GM18873 (cell line): ENCODE measurements around the gene CTDP1.

Experiments
- ATAC-seq: cut with Tn5 transposase; IDR thresholded peaks from one replicate; pipeline ENCODE4 v1.9.1; 2021; ENCODE audit warnings: mild to moderate bottlenecking, moderate library complexity, moderate number of reproducible peaks; ENCODE audit not compliant: unreplicated experiment, low FRiP score

The CTDP1 gene

GRCh38 chr18:79679552-79680099 is at the start of gene CTDP1:
CTDP1 (plus strand) TSS chr18:79679803; CDS start chr18:79679948, 145 bp downstream.
- peak; percentile 44 for ATAC-seq

GRCh38 chr18:79630281-79631095 is 49.1 kb upstream of the CTDP1 start:
- no peak for ATAC-seq

GRCh38 chr18:79631096-79631507 is 48.5 kb upstream of the CTDP1 start:
- no peak for ATAC-seq

- ATAC-seq = no peak
Measured at GRCh38 chr18:79631761-79632446, 47.7 kb upstream of the CTDP1 start.

- no peak for ATAC-seq
Measured at GRCh38 chr18:79632765-79633164, 46.8 kb upstream of the CTDP1 start.

- ATAC-seq = no peak
Measured at GRCh38 chr18:79634186-79634585, 45.4 kb upstream of the CTDP1 start.

- no peak for ATAC-seq
Measured at GRCh38 chr18:79634593-79635426, 44.8 kb upstream of the CTDP1 start.

- no peak for ATAC-seq
Measured at GRCh38 chr18:79635427-79635726, 44.2 kb upstream of the CTDP1 start.

- ATAC-seq = no peak
Measured at GRCh38 chr18:79637181-79637920, 42.3 kb upstream of the CTDP1 start.

GRCh38 chr18:79637921-79638909 is 41.4 kb upstream of the CTDP1 start:
- no peak for ATAC-seq

- no peak for ATAC-seq
Measured at GRCh38 chr18:79639072-79639829, 40.4 kb upstream of the CTDP1 start.

GRCh38 chr18:79640064-79640672 is 39.4 kb upstream of the CTDP1 start:
- ATAC-seq = no peak

GRCh38 chr18:79640875-79641274 is 38.7 kb upstream of the CTDP1 start:
- ATAC-seq = no peak

GRCh38 chr18:79641722-79642497 is 37.7 kb upstream of the CTDP1 start:
- no peak for ATAC-seq

- ATAC-seq = no peak
Measured at GRCh38 chr18:79642626-79643025, 37.0 kb upstream of the CTDP1 start.

- no peak for ATAC-seq
Measured at GRCh38 chr18:79643054-79643984, 36.3 kb upstream of the CTDP1 start.
